ENCODE results near the gene TRIM56. TPM values are rescaled to one million over a fixed set of nuclear protein-coding genes. Genes with fewer than 3 reads are reported as not detected.
"Not testable (repeated sequence)": the region's sequence is repeated elsewhere in the genome, so short reads cannot be mapped to it uniquely, and the experiment has no call there.

The TRIM56 gene
- total RNA-seq, 1 donor from 2014 or later: 6.3 TPM

DNA sequence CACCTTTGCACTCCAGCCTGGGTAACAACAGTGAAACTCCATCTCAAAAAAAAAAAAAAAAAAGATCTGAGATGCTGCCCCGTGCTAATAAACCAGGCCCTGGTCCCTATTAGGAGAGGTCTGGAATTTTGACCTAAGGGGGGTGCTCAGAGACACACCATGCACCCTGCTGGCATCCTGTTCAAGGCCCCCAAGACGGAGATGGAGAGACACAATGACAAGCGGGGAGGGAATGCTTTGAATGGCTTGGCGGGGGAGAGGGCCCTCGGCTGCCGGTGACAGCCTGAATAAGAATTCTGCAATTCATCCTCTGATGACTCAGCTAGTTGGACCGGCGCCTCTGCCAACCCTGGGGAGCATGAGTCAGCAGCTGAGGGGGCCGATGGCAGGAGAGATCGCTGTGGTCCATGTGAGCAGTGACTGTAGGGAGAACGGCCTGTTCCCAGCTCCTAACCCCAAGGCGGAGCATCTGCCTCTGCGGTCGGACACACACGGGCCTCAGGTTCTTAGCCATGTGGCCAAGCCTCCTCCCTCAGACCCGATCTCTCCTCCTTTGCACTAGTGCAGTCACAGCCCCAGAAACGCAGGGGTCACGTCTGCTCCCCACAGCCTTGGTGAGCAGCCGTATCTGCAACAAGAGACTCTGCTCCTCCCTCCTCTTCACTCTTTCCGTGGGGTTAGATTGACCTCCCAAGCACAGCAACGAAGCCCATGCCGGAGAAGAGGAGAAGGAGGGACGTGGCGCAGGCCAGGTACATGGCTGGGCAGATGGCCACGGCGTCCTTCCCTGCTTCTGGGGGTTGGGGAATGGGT, 14.9 kb downstream of the TRIM56 start:
- Histone ChIP-seq H3K9me3 (ENCODE audit: control insufficient read depth in 3 of 3, low read length in 3 of 3) (no peaks in the 10 kb centered on the region), H3K27ac (ENCODE audit: low read depth, low read length) (peak overlapping the region; percentile 57), H3K4me3 (ENCODE audit: low read length in 3 of 3) (peak overlapping the region; percentile 43 to 66 (median 54)), H3K36me3 (ENCODE audit: control insufficient read depth in 3 of 3, insufficient read depth in 3 of 3, low read length in 3 of 3) (no peaks in the 10 kb centered on the region), H3K4me1 (ENCODE audit: control insufficient read depth in 3 of 3, insufficient read depth in 3 of 3, low read length in 3 of 3) (peaks cover 15 to 21% (median 21%) of the 10 kb centered on the region in 3 donors), H3K9ac (ENCODE audit: low read depth in 1 of 3, low read length in 3 of 3) (peak overlapping the region in 1 of 3 donors; percentile 45), H3K27me3 (ENCODE audit: control insufficient read depth in 3 of 3, insufficient read depth in 3 of 3, low read length in 3 of 3) (no peaks in the 10 kb centered on the region)

DNA sequence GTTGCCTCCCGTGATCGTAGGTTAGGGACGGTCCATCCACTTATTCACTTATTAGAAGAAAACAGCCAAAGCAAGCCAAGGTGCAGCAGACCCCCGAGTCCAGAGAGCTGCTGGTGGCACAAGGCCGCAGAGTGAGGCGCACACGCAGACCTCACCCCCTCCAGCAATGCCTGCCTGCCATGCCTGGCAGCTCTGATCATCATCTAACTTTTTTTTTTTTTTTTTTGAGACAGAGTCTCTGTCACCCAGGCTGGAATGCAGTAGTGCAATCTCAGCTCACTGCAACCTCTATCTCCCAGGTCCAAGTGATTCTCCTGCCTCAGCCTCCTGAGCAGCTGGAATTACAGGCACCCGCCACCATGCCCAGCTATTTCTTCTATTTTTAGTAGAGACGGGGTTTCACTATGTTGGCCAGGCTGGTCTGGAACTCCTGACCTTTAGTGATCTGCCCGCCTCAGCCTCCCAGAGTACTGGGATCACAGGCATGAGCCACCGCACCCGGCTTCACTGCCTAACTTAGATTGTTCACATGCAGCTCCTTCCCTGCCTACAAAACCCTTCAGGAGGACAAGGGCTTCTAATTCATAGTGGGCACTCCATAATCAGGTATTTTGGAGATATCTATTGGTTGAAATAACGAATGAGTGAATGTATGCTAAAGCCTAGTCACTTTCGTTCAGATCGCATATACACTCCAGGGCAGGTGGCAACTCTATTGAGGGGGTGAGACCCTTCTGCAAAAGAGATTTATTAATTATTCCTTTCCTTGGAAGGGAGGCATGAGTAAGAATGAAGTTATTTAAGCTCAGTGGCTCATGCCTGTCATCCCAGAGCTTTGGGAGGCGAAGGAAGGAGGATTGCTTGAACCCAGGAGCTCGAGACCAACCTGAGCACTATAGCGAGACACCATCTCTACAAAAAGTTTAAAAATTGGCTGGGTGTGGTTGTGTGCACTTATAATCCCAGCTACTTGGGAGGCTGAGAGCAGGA, 15.9 kb downstream of the TRIM56 start:
- no peaks in the 10 kb centered on the region for H3K36me3 ChIP-seq (ENCODE audit: control insufficient read depth in 3 of 3, insufficient read depth in 3 of 3, low read length in 3 of 3)
- H3K4me1 ChIP-seq (ENCODE audit: control insufficient read depth in 3 of 3, insufficient read depth in 3 of 3, low read length in 3 of 3): peaks cover 15 to 21% (median 21%) of the 10 kb centered on the region in 3 donors
- H3K9me3 ChIP-seq (ENCODE audit: control insufficient read depth in 3 of 3, low read length in 3 of 3): no peaks in the 10 kb centered on the region
- peak overlapping the region in 1 of 3 donors; percentile 54 for H3K4me3 ChIP-seq (ENCODE audit: low read length in 3 of 3)
- no peak overlapping the region for H3K9ac ChIP-seq (ENCODE audit: low read depth in 1 of 3, low read length in 3 of 3)
- H3K27me3 ChIP-seq (ENCODE audit: control insufficient read depth in 3 of 3, insufficient read depth in 3 of 3, low read length in 3 of 3): no peaks in the 10 kb centered on the region
- H3K27ac ChIP-seq (ENCODE audit: low read depth, low read length): peak overlapping the region; percentile 57

- H3K36me3 ChIP-seq (ENCODE audit: control insufficient read depth in 3 of 3, insufficient read depth in 3 of 3, low read length in 3 of 3): no peaks in the 10 kb centered on the region
These were observed 16.7 kb downstream of the TRIM56 start for GRCh38 chr7:101102026-101102425.

DNA sequence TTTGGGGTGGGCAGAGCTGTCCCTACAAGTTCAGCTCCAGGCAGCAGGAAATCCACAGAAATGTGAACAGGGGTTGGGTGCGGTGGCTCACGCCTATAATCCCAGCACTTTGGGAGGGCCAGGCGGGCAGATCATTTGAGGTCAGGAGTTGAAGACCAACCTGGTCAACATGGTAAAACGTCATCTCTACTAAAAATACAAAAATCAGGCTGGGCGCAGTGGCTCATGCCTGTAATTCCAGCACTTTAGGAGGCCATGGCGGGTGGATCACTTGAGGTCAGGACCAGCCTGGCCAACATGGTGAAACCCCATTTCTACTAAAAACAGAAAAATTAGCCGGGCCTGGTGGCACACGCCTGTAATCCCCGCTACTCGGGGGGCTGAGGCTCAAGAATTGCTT, 18.4 kb downstream of the TRIM56 start:
- not testable (repeated sequence) for H3K4me3 ChIP-seq (ENCODE audit: low read length in 3 of 3); H3K9me3 ChIP-seq (ENCODE audit: control insufficient read depth in 3 of 3, low read length in 3 of 3); H3K27me3 ChIP-seq (ENCODE audit: control insufficient read depth in 3 of 3, insufficient read depth in 3 of 3, low read length in 3 of 3); H3K36me3 ChIP-seq (ENCODE audit: control insufficient read depth in 3 of 3, insufficient read depth in 3 of 3, low read length in 3 of 3); H3K27ac ChIP-seq (ENCODE audit: low read depth, low read length); H3K9ac ChIP-seq (ENCODE audit: low read depth in 1 of 3, low read length in 3 of 3)
- H3K4me1 ChIP-seq (ENCODE audit: control insufficient read depth in 3 of 3, insufficient read depth in 3 of 3, low read length in 3 of 3): peaks cover 15 to 23% (median 21%) of the 10 kb centered on the region in 3 donors

More at GRCh38 chr7:101102026-101102425, 16.7 kb downstream of the TRIM56 start:
- H3K27me3 ChIP-seq (ENCODE audit: control insufficient read depth in 3 of 3, insufficient read depth in 3 of 3, low read length in 3 of 3): no peaks in the 10 kb centered on the region
- H3K4me3 ChIP-seq (ENCODE audit: low read length in 3 of 3): no peak overlapping the region
- H3K9ac ChIP-seq (ENCODE audit: low read depth in 1 of 3, low read length in 3 of 3): no peak overlapping the region
- no peak overlapping the region for H3K27ac ChIP-seq (ENCODE audit: low read depth, low read length)
- H3K9me3 ChIP-seq (ENCODE audit: control insufficient read depth in 3 of 3, low read length in 3 of 3): no peaks in the 10 kb centered on the region
- peaks cover 15 to 21% (median 21%) of the 10 kb centered on the region in 3 donors for H3K4me1 ChIP-seq (ENCODE audit: control insufficient read depth in 3 of 3, insufficient read depth in 3 of 3, low read length in 3 of 3)

- peaks cover 19 to 24% (median 22%) of the 10 kb centered on the region in 3 donors for H3K4me1 ChIP-seq (ENCODE audit: control insufficient read depth in 3 of 3, insufficient read depth in 3 of 3, low read length in 3 of 3)
- no peak overlapping the region for H3K4me3 ChIP-seq (ENCODE audit: low read length in 3 of 3)
- H3K9ac ChIP-seq (ENCODE audit: low read depth in 1 of 3, low read length in 3 of 3): no peak overlapping the region
- H3K27me3 ChIP-seq (ENCODE audit: control insufficient read depth in 3 of 3, insufficient read depth in 3 of 3, low read length in 3 of 3): no peaks in the 10 kb centered on the region
- H3K36me3 ChIP-seq (ENCODE audit: control insufficient read depth in 3 of 3, insufficient read depth in 3 of 3, low read length in 3 of 3): no peaks in the 10 kb centered on the region
- H3K9me3 ChIP-seq (ENCODE audit: control insufficient read depth in 3 of 3, low read length in 3 of 3): no peaks in the 10 kb centered on the region
- no peak overlapping the region for H3K27ac ChIP-seq (ENCODE audit: low read depth, low read length)
These were observed 19.0 kb downstream of the TRIM56 start for GRCh38 chr7:101104193-101104713.

- no peaks in the 10 kb centered on the region for H3K9me3 ChIP-seq (ENCODE audit: control insufficient read depth in 3 of 3, low read length in 3 of 3)
- peaks cover 14 to 19% (median 18%) of the 10 kb centered on the region in 3 donors for H3K4me1 ChIP-seq (ENCODE audit: control insufficient read depth in 3 of 3, insufficient read depth in 3 of 3, low read length in 3 of 3)
- H3K36me3 ChIP-seq (ENCODE audit: control insufficient read depth in 3 of 3, insufficient read depth in 3 of 3, low read length in 3 of 3): no peaks in the 10 kb centered on the region
- H3K27me3 ChIP-seq (ENCODE audit: control insufficient read depth in 3 of 3, insufficient read depth in 3 of 3, low read length in 3 of 3): no peaks in the 10 kb centered on the region
- no peak overlapping the region for H3K27ac ChIP-seq (ENCODE audit: low read depth, low read length)
- no peak overlapping the region for H3K4me3 ChIP-seq (ENCODE audit: low read length in 3 of 3)
- no peak overlapping the region for H3K9ac ChIP-seq (ENCODE audit: low read depth in 1 of 3, low read length in 3 of 3)
These were observed 19.5 kb downstream of the TRIM56 start for GRCh38 chr7:101104799-101105198.

- not testable (repeated sequence) for H3K4me3 ChIP-seq (ENCODE audit: low read length in 3 of 3); H3K27ac ChIP-seq (ENCODE audit: low read depth, low read length); H3K9ac ChIP-seq (ENCODE audit: low read depth in 1 of 3, low read length in 3 of 3); H3K27me3 ChIP-seq (ENCODE audit: control insufficient read depth in 3 of 3, insufficient read depth in 3 of 3, low read length in 3 of 3); H3K9me3 ChIP-seq (ENCODE audit: control insufficient read depth in 3 of 3, low read length in 3 of 3); H3K36me3 ChIP-seq (ENCODE audit: control insufficient read depth in 3 of 3, insufficient read depth in 3 of 3, low read length in 3 of 3)
- H3K4me1 ChIP-seq (ENCODE audit: control insufficient read depth in 3 of 3, insufficient read depth in 3 of 3, low read length in 3 of 3): peaks cover 9 to 15% (median 13%) of the 10 kb centered on the region in 3 donors
These were observed 20.0 kb downstream of the TRIM56 start for GRCh38 chr7:101105248-101105647.

- Histone ChIP-seq H3K9ac (ENCODE audit: low read depth in 1 of 3, low read length in 3 of 3) (no peak overlapping the region), H3K27ac (ENCODE audit: low read depth, low read length) (no peak overlapping the region), H3K4me3 (ENCODE audit: low read length in 3 of 3) (no peak overlapping the region), H3K27me3 (ENCODE audit: control insufficient read depth in 3 of 3, insufficient read depth in 3 of 3, low read length in 3 of 3) (no peaks in the 10 kb centered on the region), H3K36me3 (ENCODE audit: control insufficient read depth in 3 of 3, insufficient read depth in 3 of 3, low read length in 3 of 3) (no peaks in the 10 kb centered on the region), H3K4me1 (ENCODE audit: control insufficient read depth in 3 of 3, insufficient read depth in 3 of 3, low read length in 3 of 3) (peaks cover 4 to 8% (median 7%) of the 10 kb centered on the region in 3 donors), H3K9me3 (ENCODE audit: control insufficient read depth in 3 of 3, low read length in 3 of 3) (no peaks in the 10 kb centered on the region)
These were observed 21.1 kb downstream of the TRIM56 start for GRCh38 chr7:101106386-101106785.

DNA sequence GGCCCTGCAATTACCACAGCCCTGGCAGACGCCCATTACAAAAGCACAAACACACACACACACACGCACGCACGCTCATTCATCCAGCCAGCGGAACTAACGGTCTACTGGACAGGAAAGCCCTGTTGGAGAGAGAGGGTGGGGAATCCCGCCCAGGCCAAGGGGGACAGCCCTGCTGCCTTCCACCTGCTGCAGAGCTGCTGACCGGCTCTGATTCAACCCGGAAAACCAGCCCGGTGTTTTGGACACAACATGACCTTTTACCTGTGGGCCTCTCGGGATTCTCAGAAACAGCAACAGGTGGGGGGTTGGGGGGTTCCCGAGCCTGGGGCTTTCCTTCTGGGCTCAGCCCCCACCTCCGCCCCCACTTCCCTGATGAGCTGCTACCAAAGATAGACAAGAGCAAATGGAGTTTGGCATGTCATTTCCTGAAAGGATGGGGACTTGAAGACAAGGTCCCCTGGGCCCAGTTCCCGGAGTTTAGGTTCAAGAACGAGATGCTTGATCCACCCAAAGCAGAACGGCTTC, 23.1 kb downstream of the TRIM56 start:
- no peak overlapping the region for H3K4me3 ChIP-seq (ENCODE audit: low read length in 3 of 3)
- no peak overlapping the region for H3K9ac ChIP-seq (ENCODE audit: low read depth in 1 of 3, low read length in 3 of 3)
- H3K4me1 ChIP-seq (ENCODE audit: control insufficient read depth in 3 of 3, insufficient read depth in 3 of 3, low read length in 3 of 3): peaks cover 7 to 14% (median 11%) of the 10 kb centered on the region in 3 donors

More for the DNA sequence above, 23.1 kb downstream of the TRIM56 start:
- Histone ChIP-seq H3K27me3 (ENCODE audit: control insufficient read depth in 3 of 3, insufficient read depth in 3 of 3, low read length in 3 of 3) (no peaks in the 10 kb centered on the region), H3K9me3 (ENCODE audit: control insufficient read depth in 3 of 3, low read length in 3 of 3) (no peaks in the 10 kb centered on the region), H3K27ac (ENCODE audit: low read depth, low read length) (no peak overlapping the region), H3K36me3 (ENCODE audit: control insufficient read depth in 3 of 3, insufficient read depth in 3 of 3, low read length in 3 of 3) (no peaks in the 10 kb centered on the region)
